Activated CD4-positive, CD25-positive, alpha-beta regulatory T cell treated with anti-CD3 and anti-CD28 coated beads, Interleukin-2, amount 50 U/mL, for 16 hours (primary cell): ENCODE results near the gene DICER1.

Source experiments
- DNase-seq: peaks from one replicate; pipeline ENCODE4 v3.0.0-alpha.2; 2020; ENCODE audit warnings: low read depth, low spot score

DICER1 gene

DNA sequence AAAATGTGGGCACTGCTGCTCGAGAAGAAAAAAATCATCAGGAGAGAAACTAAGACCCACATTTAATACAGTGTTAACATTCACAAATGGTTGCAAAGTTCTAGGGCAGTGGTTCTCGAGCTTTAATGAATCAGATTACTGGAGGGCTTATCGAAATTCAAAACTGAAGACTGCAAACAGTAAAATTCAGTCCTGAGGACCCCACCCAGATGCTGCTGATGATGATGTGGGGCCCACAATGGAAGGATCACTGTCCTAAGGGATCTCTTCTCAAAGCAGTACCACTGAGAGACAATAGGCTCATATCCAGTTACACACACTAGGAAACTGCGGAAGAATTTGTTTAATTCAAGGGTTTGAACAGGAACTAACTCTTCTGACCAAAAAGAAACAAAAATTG, 31.4 kb downstream of the DICER1 start:
- DNase-seq = no peak

DNA sequence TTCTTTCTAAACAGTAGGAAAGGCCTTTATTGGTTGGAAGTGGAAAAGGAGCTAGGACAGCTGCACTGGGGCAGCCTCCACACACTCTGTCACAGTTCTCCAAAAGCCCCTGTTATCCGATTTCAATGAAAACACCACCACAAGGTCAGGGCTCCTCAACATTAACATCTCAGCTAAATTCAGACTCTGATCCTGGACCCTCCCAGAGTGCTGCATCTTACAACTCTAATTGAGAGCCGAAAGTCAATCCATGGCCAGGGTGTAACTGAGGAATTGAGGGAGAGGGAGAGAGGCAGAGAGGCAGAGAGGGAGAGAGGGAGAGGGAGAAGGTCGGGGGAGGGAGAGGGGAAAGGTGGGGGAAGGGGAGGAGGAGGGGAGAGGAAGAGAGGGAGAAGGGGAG, 32.1 kb downstream of the DICER1 start:
- DNase-seq = no peak

GRCh38 chr14:95123891-95124579, 33.3 kb downstream of the DICER1 start:
- DNase-seq = no peak

DNA sequence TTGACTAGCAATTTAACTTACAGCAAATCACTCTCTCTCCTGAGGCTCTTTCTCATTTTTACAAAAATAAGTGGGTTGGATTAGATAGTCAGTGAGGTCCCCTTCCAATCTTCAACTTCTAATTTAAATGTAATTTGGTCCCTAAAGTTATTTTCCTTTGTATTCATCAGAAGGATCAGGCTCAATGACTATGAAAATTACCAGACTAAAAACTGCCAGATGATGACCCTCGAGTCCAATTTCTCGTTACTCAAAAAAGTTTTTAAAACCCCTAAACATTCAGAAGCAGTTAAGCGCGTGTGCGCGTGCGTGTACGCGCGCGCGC, 34.7 kb downstream of the DICER1 start:
- no peak for DNase-seq

DNA sequence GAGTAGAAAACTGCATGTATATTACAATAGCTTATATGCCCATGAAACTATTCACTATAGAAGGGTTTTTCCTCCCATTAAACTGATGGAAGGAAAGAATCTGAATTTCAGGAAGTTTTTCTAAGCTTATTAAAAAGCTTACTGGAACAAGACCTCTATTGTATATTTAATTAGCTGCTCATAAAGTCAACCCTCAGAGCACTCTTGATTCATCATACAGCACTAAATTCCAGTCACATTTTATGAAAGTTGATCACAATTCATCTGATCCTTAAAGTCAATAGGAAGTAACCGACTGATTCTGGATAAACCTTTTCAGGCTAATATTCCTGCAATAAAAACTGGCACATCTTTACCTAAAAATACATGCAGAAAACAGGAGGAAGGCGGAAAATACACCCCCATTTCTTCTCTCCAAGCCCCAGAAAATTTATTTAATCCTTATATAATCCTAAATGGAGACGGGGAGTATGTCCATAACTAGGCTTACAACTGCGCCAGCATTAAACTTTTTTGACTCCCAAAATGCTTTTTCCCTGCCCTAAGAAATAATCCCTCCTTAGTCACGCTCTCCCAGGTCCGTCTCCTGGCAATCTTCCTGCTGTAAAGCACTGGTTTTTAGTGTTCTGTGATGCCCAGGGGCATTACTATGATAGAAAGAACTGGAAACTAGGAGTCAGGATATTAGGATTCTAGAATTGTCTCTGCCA, 35.3 kb downstream of the DICER1 start:
- DNase-seq = no peak

- DNase-seq = no peak
Measured at GRCh38 chr14:95119336-95119735, 38.0 kb downstream of the DICER1 start.

DNA sequence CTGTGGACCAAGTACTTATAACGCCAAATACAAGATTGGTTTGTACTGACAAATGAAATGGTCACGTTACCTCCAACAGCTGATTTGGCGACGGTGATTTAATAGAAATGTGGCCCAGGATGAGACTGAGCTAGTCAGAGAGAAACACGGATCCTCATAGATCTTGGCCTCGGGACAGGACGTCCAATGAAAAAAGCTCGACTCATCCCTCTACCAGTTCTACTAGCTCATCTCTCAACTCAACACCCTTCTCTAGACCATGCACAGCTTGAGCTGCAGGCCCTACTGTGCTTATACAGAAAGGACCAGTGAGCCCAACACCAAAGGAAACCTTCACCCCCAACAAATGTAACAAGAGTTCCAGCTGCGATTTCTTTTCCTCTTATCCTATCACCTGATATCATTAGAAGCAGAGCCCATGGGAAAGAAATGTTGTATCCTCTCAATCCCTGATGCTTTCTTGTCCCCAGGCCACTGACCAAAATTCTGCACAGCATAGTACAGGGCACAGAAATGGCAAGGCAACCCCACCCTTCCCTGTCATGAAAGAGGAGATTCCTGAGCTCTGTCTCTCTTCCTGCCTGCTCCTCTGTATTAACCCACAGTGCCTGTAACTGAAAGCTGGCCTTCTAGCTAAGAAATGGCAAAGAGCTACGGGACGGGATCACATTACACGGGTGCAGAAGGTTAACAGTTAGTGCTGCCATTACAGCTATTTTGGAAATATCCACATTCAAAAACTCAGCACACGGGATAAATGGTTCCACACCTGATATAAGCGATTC, 39.2 kb downstream of the DICER1 start:
- DNase-seq = no peak

DNA sequence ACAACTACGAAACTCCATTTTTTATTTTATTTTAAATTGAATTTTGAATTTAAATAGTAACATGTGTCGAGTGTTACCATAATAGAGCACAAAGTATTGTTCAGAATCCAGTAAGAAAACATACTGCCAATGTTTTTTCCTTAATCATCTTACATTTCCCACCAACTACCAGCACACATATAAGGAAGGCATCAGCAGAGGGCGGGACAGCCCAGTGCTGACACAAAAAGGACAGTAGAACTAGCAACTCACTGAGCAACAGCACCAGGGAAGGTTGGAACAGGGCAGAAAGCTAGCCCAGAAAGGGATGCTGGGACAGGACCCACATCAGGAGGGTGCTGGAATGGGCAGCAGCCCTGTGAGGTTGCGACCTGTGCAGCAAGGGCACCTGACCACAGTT, 43.9 kb downstream of the DICER1 start:
- no peak for DNase-seq

DNA sequence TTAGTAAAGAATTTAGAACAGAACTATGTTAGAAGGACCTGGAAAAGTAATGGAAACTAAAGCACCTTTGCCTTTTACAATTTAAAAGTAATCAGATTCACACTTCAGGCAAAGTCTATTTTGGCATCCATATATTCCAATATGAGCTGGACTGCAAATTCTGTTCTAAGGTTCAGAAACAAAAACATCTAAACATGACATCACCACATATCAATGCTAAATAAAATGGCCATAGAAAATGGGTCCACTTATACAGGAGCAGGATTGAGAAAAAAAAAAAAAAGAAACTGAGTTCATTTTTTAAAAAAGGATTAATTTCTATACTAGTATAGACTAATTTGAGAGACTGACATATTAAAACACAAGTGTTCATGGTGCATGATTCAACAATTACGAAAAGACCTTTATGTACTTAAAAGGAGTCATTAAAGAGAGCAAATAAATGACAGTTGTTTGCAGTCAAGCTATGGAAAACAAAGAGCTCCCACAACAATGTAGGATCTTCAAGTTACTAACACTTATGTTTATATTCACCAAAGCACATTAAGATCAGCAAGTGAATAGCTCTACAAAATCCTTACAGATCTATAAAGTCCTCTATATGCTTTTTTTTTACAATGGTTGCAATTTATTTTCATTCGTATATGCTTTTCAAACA, 45.7 kb downstream of the DICER1 start:
- no peak for DNase-seq

DNA sequence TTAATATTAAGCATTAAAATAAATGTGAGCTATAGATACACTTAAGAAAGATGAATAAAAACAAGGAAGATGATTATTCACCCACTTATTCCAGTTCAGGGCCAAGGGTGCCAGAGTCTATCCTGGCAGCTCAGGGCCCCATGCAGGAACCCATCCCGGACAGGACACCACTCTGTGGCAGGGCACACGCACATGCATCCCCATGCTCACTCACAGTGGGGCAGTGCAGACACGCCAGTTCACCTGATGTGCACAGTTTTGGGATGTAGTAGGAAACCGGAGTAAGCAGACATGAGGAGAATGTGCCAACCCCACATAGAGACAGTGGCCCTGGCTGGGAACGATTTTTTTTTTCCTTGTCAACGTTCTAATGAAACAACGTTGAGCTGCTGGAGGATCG, 47.2 kb downstream of the DICER1 start:
- DNase-seq = no peak

- no peak for DNase-seq
Measured at GRCh38 chr14:95107711-95108110, 49.6 kb downstream of the DICER1 start.

DNA sequence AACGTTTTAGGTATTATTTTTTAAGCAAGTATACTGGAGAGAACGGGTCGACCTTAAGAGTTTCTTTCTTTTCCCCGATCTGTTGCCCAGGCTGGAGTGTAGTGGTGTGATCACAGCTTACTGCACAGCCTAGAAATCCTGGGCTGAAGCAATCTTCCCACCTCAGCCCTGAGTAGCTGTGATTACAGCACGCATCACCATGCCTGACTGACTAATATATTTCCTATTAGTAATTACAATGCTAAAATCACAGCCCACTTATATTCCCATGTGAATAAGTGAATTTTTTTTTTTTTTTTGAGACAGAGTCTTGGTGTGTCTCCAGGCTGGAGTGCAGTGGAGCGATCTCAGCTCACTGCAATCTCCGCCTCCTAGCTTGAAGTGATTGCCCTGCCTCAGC, 50.4 kb downstream of the DICER1 start:
- no peak for DNase-seq

GRCh38 chr14:95104911-95105310, 52.4 kb downstream of the DICER1 start:
- DNase-seq = no peak

DNA sequence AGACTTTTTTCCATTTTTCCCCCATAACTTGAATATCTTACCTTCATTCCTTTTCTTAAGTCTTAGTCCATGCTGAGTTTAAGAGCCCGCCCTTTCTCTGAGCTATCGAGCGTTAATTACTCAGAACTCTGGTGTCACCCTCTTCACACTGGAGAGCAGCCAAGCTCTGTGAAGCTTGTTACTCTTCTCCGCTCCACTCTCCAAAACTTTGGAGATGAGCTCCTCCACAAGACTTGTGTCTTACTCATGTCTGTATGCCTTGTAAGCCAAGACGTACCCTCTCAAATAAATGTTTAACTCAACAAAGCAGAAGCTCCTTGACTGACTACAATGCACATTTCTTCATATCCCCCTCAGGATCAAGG, 54.7 kb downstream of the DICER1 start:
- DNase-seq = no peak

DNA sequence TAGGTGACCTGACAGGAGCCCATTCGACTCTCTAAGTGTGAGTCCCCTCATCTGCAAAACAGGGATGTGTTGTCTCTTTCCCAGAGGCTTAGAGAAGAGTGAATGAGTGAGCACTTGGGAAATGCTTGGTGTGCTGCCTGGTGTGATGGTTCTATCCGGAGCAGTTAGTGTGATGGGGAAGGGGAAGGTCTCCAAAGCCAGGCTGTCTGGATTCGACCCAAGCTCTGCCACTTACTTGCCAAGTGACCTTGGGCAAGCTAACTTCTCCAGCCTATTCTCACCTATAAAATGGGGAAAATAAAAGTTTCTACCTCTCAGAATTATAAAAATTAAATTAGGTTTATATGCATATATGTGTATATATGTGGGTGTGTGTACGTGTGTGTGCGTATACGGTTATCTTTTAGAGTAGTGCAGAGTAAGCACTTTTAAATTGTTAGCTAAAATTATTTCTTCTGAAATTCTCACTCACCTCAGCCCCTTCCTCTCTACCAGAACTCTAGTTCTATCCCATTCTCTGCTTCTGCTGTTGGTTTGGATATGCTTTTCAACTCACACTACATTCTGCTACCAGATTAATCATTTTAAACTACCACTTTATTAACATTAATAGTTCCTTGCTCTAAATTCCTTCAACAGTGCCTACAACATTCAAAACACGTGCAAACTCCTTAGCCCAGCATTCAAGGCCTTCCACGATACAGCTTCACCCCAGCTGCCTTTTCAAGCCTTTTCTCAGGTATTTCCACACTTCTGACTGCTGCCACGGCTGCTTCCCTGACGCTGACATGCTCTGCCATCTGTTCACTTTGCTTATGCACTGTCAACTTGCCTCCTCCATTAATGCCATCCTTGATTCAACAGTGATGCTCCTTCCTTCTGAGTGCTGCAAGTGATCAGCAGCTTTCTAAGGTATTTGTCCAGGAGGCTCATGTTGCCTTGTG, 55.3 kb downstream of the DICER1 start:
- no peak for DNase-seq

DNA sequence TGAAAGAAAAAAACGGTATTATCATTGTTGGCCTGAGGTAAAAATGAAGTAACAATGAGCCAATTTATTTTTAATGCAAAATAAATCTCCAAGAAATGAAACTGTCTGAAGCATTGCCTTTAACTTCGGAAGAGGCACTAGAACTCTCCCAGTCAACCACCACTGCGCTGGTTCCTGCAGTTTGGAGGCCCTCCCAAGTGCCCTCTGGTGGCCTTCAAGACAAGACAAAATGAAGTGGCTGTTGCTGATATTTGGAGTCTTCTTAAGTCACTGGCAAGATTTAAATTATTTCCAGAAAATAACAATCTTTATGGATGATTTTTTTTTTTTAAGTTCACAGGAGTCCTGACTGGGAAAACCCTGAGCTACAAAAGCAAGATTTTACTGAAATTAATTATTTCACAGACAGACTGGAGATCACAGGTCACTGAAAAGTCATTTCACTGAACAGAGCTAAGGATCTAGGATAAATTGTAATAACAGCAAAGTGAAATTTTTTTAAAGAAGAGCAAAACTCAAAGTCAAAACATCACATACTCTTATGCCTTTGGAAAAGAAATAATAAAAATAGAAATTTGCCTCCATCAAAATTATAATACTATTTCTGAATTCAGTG, 58.2 kb downstream of the DICER1 start:
- DNase-seq = no peak

DNA sequence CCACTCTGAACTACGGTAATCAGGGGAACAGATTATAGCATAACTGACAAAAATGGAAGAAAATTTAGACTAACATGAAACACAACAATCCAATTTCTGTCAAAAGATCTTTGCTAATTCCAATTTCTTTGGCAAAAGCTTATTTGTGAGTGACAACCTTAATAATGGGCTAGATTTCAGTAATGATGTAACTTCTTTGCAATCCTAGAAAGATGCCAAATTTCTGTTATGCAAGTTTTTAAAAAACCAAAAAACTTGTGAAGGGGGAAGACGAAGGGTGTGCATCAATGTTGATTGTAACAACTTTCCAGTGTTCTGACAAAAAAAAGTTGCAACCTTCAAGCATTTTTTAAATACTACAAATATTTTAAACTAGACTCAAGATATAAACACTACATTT, 59.9 kb downstream of the DICER1 start:
- DNase-seq = no peak

DNA sequence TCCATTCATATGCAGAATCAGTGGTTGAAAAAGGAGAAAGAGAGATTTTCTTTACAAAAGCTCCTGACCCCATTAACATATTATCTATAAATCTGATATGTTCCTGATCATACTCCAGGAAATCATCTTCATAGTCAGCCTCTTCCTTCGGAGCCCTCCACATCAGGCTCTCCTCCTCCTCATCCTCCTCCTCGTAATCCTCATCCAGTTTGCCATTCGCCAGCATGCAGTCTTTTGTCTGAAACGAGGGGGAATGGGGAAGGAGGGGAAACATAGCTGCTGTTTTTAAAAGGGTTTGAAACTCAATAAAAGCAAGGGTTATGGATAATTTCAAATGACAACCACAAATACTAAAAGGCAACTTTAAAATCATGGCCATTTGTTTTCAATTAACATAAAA, 60.9 kb downstream of the DICER1 start:
- DNase-seq = no peak

GRCh38 chr14:95095996-95096395, 61.3 kb downstream of the DICER1 start:
- DNase-seq = no peak

DNA sequence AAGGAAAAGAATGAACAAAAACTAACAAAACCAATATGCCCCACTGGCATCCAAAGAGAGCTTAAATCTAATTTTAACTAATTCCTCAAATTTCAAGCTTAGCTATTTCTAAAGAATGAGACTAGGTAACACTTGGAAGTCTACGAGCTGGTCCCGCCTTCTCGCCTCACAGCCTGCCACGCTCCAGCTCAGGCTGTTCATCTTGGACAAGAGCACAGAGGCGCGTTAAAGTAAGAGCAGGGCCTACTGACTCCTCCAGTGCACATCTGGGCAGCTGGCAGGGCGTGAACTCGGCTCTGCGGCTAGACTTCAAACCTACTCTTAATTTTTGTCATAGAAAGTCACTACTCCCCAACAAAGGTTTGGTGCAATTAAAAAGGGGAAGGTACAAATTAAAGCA, 64.6 kb downstream of the DICER1 start:
- no peak for DNase-seq

DNA sequence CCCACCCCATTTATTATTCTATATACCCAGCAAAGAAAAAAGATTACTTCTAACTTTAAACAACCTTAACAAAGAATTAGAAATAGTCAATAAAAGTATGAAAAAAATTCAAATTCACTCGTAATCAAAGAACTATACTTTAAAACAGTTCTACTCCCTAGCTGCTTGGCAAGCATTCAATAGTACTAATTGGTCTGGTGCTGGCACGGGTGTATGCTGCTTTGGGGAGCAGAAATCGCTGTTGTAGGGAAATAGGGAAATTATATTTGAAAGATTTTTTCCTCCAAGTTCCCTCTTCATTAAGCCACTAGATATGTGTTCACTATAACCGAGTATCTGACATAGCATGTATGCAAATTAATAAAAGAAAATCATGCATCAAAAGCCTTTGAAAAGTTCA, 65.7 kb downstream of the DICER1 start:
- DNase-seq = no peak
